ENCODE measurements around the gene TBL3. TPM values are rescaled to one million over a fixed set of nuclear protein-coding genes. Genes with fewer than 3 reads are reported as not detected.

The TBL3 gene
- total RNA-seq, 2 experiments from 2014 or later: 49.9 to 67.2 TPM

DNA sequence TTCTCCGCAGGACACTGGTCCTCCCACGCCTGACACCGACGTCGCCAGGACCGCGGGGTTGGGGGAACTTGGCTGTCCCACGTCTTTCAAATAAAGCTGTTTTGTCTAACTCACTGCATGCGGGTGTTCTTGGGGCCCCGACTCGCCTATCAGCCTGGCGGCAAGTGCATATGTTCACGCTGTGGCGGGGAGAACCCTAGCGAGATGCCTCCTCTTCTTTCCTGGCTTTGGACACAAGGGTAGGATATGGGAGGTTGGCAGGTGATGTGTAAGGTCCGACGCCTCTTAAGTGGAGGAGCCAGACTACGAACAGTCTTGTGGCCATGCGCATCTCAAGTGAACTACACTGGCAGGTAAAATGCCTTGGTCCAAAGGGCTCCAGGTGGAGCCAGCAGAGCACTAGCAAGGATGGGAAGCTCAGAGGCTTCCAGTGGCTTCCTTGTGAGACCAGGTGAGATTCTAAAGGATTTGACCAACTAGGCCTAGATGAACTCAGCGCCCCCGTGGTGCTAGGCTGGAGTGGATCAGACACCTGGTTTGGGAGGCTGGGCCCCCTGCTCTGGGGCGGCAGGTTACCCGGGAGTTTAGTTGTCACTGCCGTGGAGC, 6.4 kb upstream of the TBL3 start:
- no peaks in the 10 kb centered on the region for H3K9me3 ChIP-seq (ENCODE audit: low read length)
- POLR2A ChIA-PET: interaction anchor here (0.9 to 1.6 kb wide), 3 partner anchors 23 to 183 kb away, joined by 5 to 11 read pairs (median 6); partner anchors contain the start of genes NUBP2, SPSB3 and SYNGR3
- peak overlapping the region; percentile 82 for H3K4me3 ChIP-seq (ENCODE audit: low read depth, low read length, poor library complexity, severe bottlenecking)
- CTCF ChIA-PET (ENCODE audit: unreplicated experiment): interaction anchor here (0.6 kb wide), 1 partner anchor 57 kb away, joined by 3 read pairs; no protein-coding TSS in a partner anchor
- peaks cover 62% of the 10 kb centered on the region for H3K36me3 ChIP-seq (ENCODE audit: insufficient read depth, low read length)
- TF ChIP-seq CTCF (conservative IDR thresholded peaks at IDR 0.05; ENCODE audit: low read length) (no peak), EZH2phosphoT487 (IDR thresholded peaks at IDR 0.05; ENCODE audit: borderline replicate concordance, low read depth, low read length) (no peak)
- H4K20me1 ChIP-seq (ENCODE audit: insufficient read depth, low read length): peaks cover 14% of the 10 kb centered on the region
- H3K4me2 ChIP-seq (ENCODE audit: low read length): peak overlapping the region; percentile 72
- intact Hi-C loops (cut with micrococcal nuclease; ENCODE audit: unreplicated experiment): loop anchor here (2.0 kb wide), 1 partner anchor 27 kb away; no protein-coding TSS in a partner anchor
- TSS peak; percentile 84 for BruUV-seq (replicated peaks)
- peak; percentile 33 for DNase-seq (ENCODE audit: low spot score)
- H3K4me1 ChIP-seq (ENCODE audit: insufficient read depth, low read length, poor library complexity, severe bottlenecking): peaks cover 29% of the 10 kb centered on the region
- H3K27ac ChIP-seq (ENCODE audit: low read depth, low read length, poor library complexity, severe bottlenecking): peak overlapping the region; percentile 80
- peaks cover 49% of the 10 kb centered on the region for H3K79me2 ChIP-seq (ENCODE audit: insufficient read depth, low read depth, low read length)
- H3K9me2 ChIP-seq (ENCODE audit: insufficient read depth, low read length): no peaks in the 10 kb centered on the region
- peak overlapping the region; percentile 6; the same call in 1 of the 2 replicates for H2AFZ ChIP-seq (ENCODE audit: low read length)

DNA sequence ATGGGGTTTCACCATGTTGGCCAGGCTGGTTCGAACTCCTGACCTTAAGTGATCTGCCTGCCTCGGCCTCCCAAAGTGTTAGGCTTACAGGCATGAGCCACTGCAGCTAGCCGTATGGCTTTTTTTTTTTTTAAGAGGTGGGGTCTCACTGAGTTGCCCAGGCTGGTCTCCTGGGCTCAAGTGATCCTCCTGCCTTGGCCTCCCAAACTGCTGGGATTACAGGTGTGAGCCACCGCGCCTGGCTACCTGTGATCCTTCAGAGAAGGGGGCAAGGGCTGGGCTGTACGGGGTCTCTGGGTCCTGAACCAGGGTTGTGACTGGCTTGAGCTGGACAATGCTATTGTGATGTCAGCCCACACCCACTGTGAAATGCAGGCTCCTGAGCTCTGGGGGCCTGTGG, 5.4 kb upstream of the TBL3 start, which contains the start of gene RNF151:
TSS of gene RNF151 (plus strand) at position 397 of the 400 bp plus-strand sequence. CDS start 26 bp downstream, outside the sequence.
- peak within 1 kb of the TSS; percentile 80 for H3K27ac ChIP-seq (ENCODE audit: low read depth, low read length, poor library complexity, severe bottlenecking)
- H3K4me1 ChIP-seq (ENCODE audit: insufficient read depth, low read length, poor library complexity, severe bottlenecking): peaks cover 24% of the 10 kb centered on the region
- intact Hi-C loops (cut with micrococcal nuclease; ENCODE audit: unreplicated experiment): no loop called here
- no peak within 1 kb of the TSS for H2AFZ ChIP-seq (ENCODE audit: low read length)
- DNase-seq (ENCODE audit: low spot score): no peak
- ChIA-PET POLR2A (no interaction called here), CTCF (ENCODE audit: unreplicated experiment) (no interaction called here)
- no peaks in the 10 kb centered on the region for H3K9me3 ChIP-seq (ENCODE audit: low read length)
- peaks cover 53% of the 10 kb centered on the region for H3K36me3 ChIP-seq (ENCODE audit: insufficient read depth, low read length)
- H4K20me1 ChIP-seq (ENCODE audit: insufficient read depth, low read length): peaks cover 14% of the 10 kb centered on the region
- peaks cover 54% of the 10 kb centered on the region for H3K79me2 ChIP-seq (ENCODE audit: insufficient read depth, low read depth, low read length)
- TF ChIP-seq EZH2phosphoT487 (IDR thresholded peaks at IDR 0.05; ENCODE audit: borderline replicate concordance, low read depth, low read length): no peak
- no peak for TF ChIP-seq CTCF (conservative IDR thresholded peaks at IDR 0.05; ENCODE audit: low read length)
- H3K4me3 ChIP-seq (ENCODE audit: low read depth, low read length, poor library complexity, severe bottlenecking): peak within 1 kb of the TSS; percentile 82
- no peaks in the 10 kb centered on the region for H3K9me2 ChIP-seq (ENCODE audit: insufficient read depth, low read length)
- BruUV-seq (replicated peaks): no TSS peak
- H3K4me2 ChIP-seq (ENCODE audit: low read length): peak within 1 kb of the TSS; percentile 72
